Measurements from ENCODE around the gene NUMBL. TPM values are rescaled to one million over a fixed set of nuclear protein-coding genes. Genes with fewer than 3 reads are reported as not detected.

Gene NUMBL
- total and polyA plus RNA-seq, 2 of the 8 experiments (the other 6 are each of a cell fraction or from before 2014, with no cell fraction given) = 13.5 to 24.8 TPM

DNA sequence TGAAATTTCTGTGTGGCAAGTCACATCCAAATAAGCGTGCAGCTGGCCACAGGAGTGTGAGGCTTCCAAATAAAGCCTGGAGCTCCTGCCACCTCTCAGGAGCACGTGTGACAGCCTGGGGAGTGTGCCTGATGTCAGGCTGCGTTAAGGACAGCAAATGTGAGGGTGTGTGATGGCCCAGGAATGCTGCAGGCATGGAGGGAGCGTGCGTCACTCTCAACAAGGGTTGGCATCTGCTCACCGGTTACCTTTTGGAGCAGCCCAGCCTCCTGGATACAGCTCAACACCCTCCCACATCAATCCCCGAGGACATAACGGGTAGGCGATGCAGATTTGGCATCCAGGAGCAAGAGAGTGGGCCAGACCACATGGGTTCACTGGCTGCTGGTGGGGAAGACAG is 19.0 kb downstream of the NUMBL start:
- H3K36me3 ChIP-seq (ENCODE audit: control insufficient read depth in 2 of 4, insufficient read depth in 4 of 4, low read length in 3 of 4) = peaks cover 9 to 55% (median 31%) of the 10 kb centered on the region in 4 experiments; a peak in 7 of 8 replicates
- no peak overlapping the region for H2BK15ac ChIP-seq (ENCODE audit: low read length)
- no peaks in the 10 kb centered on the region for H3K4me1 ChIP-seq (replicated peaks in 1 of 4; ENCODE audit: control insufficient read depth in 3 of 4, insufficient read depth in 4 of 4, low read length in 3 of 4)
- no peak overlapping the region for H3K4me2 ChIP-seq (ENCODE audit: insufficient read depth in 1 of 2, low read depth in 2 of 2, low read length in 2 of 2)
- no peak overlapping the region for H2BK5ac ChIP-seq (ENCODE audit: low read depth, low read length)
- peaks cover 2% of the 10 kb centered on the region; the same call in 1 of the 2 replicates for H3K23me2 ChIP-seq (ENCODE audit: low read depth, low read length)
- no peak overlapping the region for H3K14ac ChIP-seq (ENCODE audit: insufficient read length)
- H3K9me3 ChIP-seq (ENCODE audit: insufficient read depth in 2 of 2, low read depth in 1 of 2, low read length in 1 of 2) = no peaks in the 10 kb centered on the region
- no peaks in the 10 kb centered on the region for H3K79me1 ChIP-seq (ENCODE audit: low read depth, low read length)
- no peaks in the 10 kb centered on the region; a peak in 1 of 7 replicates for H3K27me3 ChIP-seq (replicated peaks in 1 of 4; ENCODE audit: control insufficient read depth in 3 of 4, extremely low read depth in 1 of 4, insufficient read depth in 3 of 4, low read length in 3 of 4)
- TF ChIP-seq GTF2F1 (IDR thresholded peaks at IDR 0.05; ENCODE audit: borderline replicate concordance, low read depth, low read length) = no peak
- TF ChIP-seq RNF2 (IDR thresholded peaks at IDR 0.05; ENCODE audit: borderline replicate concordance, low read depth, low read length, missing control alignments, poor library complexity, severe bottlenecking) = no peak
- no peak for TF ChIP-seq MAX (IDR thresholded peaks at IDR 0.05)
- no peak for TF ChIP-seq CTBP2 (IDR thresholded peaks at IDR 0.05; ENCODE audit: borderline replicate concordance, insufficient read depth, insufficient read length, low read length)
- no peak for TF ChIP-seq KDM5A (IDR thresholded peaks at IDR 0.05; ENCODE audit: low read length)
- 0 out of 2 replicates have a peak, but pooled peaks have one; percentile 4 for TF ChIP-seq SUZ12 (IDR thresholded peaks at IDR 0.05; ENCODE audit: low read length)
- no peak for TF ChIP-seq EZH2 (IDR thresholded peaks at IDR 0.05; ENCODE audit: low read depth, low read length, severe bottlenecking)
- TF ChIP-seq HDAC6 (IDR thresholded peaks at IDR 0.05; ENCODE audit: low read depth, low read length) = no peak
- no peak for TF ChIP-seq RBBP5 (IDR thresholded peaks at IDR 0.05; ENCODE audit: borderline replicate concordance, low read depth, low read length)
- H3K4me3 ChIP-seq (ENCODE audit: extremely low read depth in 1 of 4, insufficient read depth in 2 of 4, low read depth in 3 of 4, low read length in 4 of 4) = no peak overlapping the region
- H3K23ac ChIP-seq (ENCODE audit: insufficient read length) = no peak overlapping the region
- DNase-seq (ENCODE audit: low read depth in 1 of 2, low spot score in 2 of 2) (no peak), FAIRE-seq (no peak)
- no peak overlapping the region for H4K5ac ChIP-seq (ENCODE audit: insufficient read length, low read depth, low read length)
- H4K91ac ChIP-seq (replicated peaks; ENCODE audit: insufficient read length, low read length) = no peak overlapping the region
- no peak overlapping the region for H2AK5ac ChIP-seq (ENCODE audit: low read depth, low read length)
- no peak overlapping the region for H2BK20ac ChIP-seq (ENCODE audit: low read length)
- no peak overlapping the region for H3K27ac ChIP-seq (ENCODE audit: low read depth, low read length)
- H3K79me2 ChIP-seq (ENCODE audit: control insufficient read depth in 1 of 2, insufficient read depth in 2 of 2, low read length in 2 of 2) = no peaks in the 10 kb centered on the region
- H2BK120ac ChIP-seq (replicated peaks; ENCODE audit: low read depth, low read length) = no peak overlapping the region
- H3K9ac ChIP-seq (replicated peaks in 1 of 4; ENCODE audit: extremely low read depth in 1 of 4, low read depth in 3 of 4, low read length in 3 of 4) = no peak overlapping the region
- H3K18ac ChIP-seq (ENCODE audit: extremely low read depth, low read length) = no peak overlapping the region
- ChIA-PET POLR2A (ENCODE audit: partially characterized antibody) (interaction anchor here (0.8 to 1.2 kb wide), 2 partner anchors 15 to 21 kb away, joined by 3 read pairs; no protein-coding TSS in a partner anchor), CTCF (ENCODE audit: partially characterized antibody) (interaction anchor here (0.7 to 1.5 kb wide), 4 partner anchors 8 to 71 kb away, joined by 3 to 5 read pairs (median 3); no protein-coding TSS in a partner anchor)
- H2AFZ ChIP-seq (ENCODE audit: low read length) = no peak overlapping the region
- WGBS, 2 experiments (ENCODE audit: extremely low coverage in 1 of 2, insufficient coverage in 1 of 2, insufficient read length in 1 of 2, insufficient replicate concordance in 2 of 2, low coverage in 1 of 2, low lambda C conversion rate in 2 of 2, missing lambda C conversion rate in 1 of 2) = 94% methylated on average over 9 of the region's 9 CpGs; no CpG with 5 or more reads in 1 of the 2 experiments
- no peak overlapping the region for H3K56ac ChIP-seq (replicated peaks; ENCODE audit: insufficient read length, low read depth, low read length)
- no peak overlapping the region for H3K4ac ChIP-seq (replicated peaks; ENCODE audit: insufficient read length, low read depth, low read length)
- H4K8ac ChIP-seq (ENCODE audit: extremely low read depth, insufficient read depth, low read length) = no peak overlapping the region; the same call in 1 of the 2 replicates
- no peak overlapping the region for H2BK12ac ChIP-seq (ENCODE audit: low read depth, low read length)
- peaks cover 0 to 11% of the 10 kb centered on the region in 2 experiments for H4K20me1 ChIP-seq (replicated peaks in 1 of 2; ENCODE audit: control insufficient read depth in 1 of 2, insufficient read depth in 2 of 2, low read length in 2 of 2)
